IPS-20b (cell line): ENCODE results near the gene NFATC2.

Experiments used
- H3K27ac ChIP-seq: one replicate; pipeline ENCODE4 v1.5.1; 2013; ENCODE audit warnings: low read length
- H3K27me3 ChIP-seq: 2 replicates; pipeline ENCODE4 v1.6.1; 2013; ENCODE audit warnings: mild to moderate bottlenecking, low read length, inconsistent platforms; ENCODE audit not compliant: insufficient read depth
- H3K36me3 ChIP-seq: 2 replicates; pipeline ENCODE4 v1.6.1; 2013; ENCODE audit warnings: low read depth, mild to moderate bottlenecking, inconsistent platforms, low read length, moderate library complexity; ENCODE audit not compliant: insufficient read depth
- H3K4me1 ChIP-seq: 2 replicates; pipeline ENCODE4 v1.6.1; 2013; ENCODE audit warnings: mild to moderate bottlenecking, control low read depth, inconsistent platforms, low read length, moderate library complexity; ENCODE audit not compliant: insufficient read depth
- H3K4me3 ChIP-seq: 2 replicates; pipeline ENCODE4 v1.5.1; 2013; ENCODE audit warnings: mild to moderate bottlenecking, low read length, inconsistent platforms
- H3K9ac ChIP-seq: 2 replicates; pipeline ENCODE4 v1.6.1; 2013; ENCODE audit warnings: low read depth, mild to moderate bottlenecking, inconsistent platforms, low read length, moderate library complexity
- H3K9me3 ChIP-seq: 2 replicates; pipeline ENCODE4 v1.6.1; 2013; ENCODE audit warnings: mild to moderate bottlenecking, low read depth, low read length, inconsistent platforms; ENCODE audit not compliant: insufficient read depth

Gene NFATC2

DNA sequence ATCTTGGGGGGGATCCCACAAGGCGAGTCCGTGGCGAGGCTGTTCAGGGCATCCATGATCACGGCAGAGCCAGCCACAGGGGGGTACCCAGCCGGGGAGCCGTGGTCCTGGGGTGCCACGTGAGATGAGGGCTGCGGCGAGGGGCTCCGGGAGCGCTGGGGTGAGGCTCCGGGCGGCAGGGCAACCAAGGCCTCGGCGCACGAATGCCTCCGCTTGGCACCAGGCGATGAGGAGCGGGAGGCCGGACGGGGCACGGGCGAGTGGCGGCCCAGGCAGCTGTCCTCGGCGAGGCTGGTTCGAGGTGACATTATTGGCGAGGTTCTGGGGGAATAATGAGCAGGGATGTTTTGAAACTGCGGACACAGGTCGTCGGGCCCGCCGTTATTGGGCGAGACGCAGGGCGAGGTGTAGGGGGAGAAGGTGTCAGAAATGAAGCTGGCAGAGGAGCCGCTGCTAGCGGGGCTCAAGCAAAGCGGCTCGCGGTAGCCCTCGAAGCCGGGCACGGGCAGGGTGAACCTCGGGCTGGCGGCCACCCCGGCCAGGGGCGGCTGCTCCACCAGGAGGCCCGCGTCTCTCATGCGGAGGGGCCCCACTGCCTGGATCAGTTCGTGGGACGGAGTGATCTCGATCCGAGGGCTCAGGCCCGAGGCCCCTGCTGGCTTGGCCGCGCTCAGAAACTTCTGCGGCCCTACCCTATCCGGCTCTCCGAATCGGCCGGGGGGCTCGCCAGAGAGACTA lies 19.1 kb downstream of the NFATC2 start:
- Histone ChIP-seq H3K9ac (no peak overlapping the region), H3K27ac (no peak overlapping the region), H3K4me1 (no peaks in the 10 kb centered on the region), H3K9me3 (no peaks in the 10 kb centered on the region), H3K36me3 (no peaks in the 10 kb centered on the region), H3K27me3 (no peaks in the 10 kb centered on the region), H3K4me3 (no peak overlapping the region)

DNA sequence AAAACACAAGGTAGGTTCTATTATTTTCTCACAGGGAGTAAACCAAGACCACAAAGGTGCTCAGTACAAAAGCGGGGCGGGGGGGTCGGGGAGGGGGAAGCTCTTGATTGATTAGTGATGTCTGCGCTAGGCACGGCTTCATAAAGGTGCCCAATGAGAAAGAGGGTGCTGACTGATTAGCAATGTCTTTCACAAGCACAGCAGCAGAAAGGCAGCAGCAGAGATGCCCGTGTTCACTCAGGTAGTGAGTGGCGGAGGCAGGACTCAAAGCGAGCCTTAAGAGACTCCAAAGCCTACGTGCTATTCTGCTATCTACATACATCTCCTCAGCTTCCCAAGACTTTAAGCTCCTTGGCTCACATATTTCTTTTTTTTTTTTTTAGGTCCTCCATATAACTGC lies 20.3 kb downstream of the NFATC2 start:
- no peak overlapping the region for H3K9ac ChIP-seq
- H3K27me3 ChIP-seq, result no peaks in the 10 kb centered on the region
- H3K27ac ChIP-seq, result no peak overlapping the region
- H3K4me1 ChIP-seq, result no peaks in the 10 kb centered on the region
- H3K36me3 ChIP-seq, result no peaks in the 10 kb centered on the region
- no peaks in the 10 kb centered on the region for H3K9me3 ChIP-seq
- no peak overlapping the region for H3K4me3 ChIP-seq

DNA sequence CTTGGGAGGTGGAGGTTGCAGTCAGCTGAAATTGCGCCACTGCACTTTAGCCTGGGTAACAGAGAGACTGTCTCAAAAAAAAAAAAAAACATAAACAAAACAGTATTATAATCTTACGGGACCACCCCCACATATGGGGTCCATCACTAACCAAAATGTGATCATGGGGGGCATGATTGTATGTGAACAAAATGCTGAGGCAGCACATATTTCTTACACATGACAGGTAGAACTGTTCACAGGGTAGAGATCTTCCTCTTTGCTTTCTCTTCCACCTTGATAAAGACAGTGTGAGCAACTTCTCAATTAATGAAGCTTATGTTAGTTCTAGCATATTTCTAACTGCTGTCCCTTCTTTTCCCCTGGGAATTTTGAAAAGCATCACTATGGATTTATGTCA lies 24.7 kb downstream of the NFATC2 start:
- Histone ChIP-seq H3K9ac (no peak overlapping the region), H3K4me1 (no peaks in the 10 kb centered on the region)

DNA sequence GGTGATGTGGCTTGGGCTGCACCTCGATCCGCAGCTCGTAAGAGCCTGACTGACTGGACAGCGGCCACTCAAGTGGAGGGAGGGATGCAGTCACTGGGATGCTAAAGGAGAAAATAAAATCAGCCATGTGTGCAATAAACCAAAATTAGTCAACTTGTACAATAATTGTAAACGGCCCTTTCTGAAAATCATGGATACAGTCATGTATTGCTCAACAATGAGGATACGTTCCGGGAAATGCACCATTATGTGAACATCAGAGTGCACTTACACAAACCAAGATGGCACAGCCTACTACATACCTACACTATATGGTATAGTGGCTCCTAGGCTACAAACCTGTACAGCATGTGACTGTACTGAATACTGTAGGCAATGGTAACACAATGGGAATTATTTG lies 25.7 kb downstream of the NFATC2 start:
- no peaks in the 10 kb centered on the region for H3K9me3 ChIP-seq
- no peaks in the 10 kb centered on the region for H3K36me3 ChIP-seq
- H3K27ac ChIP-seq, result no peak overlapping the region
- no peak overlapping the region for H3K4me3 ChIP-seq
- no peaks in the 10 kb centered on the region for H3K27me3 ChIP-seq
- H3K9ac ChIP-seq, result no peak overlapping the region
- no peaks in the 10 kb centered on the region for H3K4me1 ChIP-seq

More for the DNA sequence above, 24.7 kb downstream of the NFATC2 start:
- Histone ChIP-seq H3K4me3 (no peak overlapping the region), H3K27ac (no peak overlapping the region), H3K36me3 (no peaks in the 10 kb centered on the region), H3K9me3 (no peaks in the 10 kb centered on the region), H3K27me3 (no peaks in the 10 kb centered on the region)

DNA sequence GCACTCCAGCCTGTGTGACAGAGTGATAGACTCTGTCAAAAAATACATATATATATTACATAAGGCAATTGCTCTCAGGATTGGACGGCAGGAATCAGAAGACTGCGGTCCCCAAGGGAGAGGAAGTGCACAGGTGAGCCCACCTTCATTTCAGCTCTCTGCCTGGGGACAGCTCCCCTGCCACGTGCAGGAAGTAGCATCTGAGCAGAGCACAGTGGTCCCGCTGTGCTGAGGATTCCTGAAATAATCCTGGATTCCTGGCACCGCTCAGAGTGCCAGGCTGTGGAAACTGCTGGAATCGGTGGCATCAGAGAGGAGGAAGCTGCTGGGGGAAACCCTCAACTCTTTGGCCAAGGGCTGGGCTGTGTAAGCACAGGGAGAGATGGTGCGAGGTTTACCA lies 27.7 kb downstream of the NFATC2 start:
- Histone ChIP-seq H3K4me1 (no peaks in the 10 kb centered on the region), H3K27me3 (no peaks in the 10 kb centered on the region), H3K9me3 (no peaks in the 10 kb centered on the region), H3K9ac (no peak overlapping the region), H3K4me3 (no peak overlapping the region), H3K27ac (no peak overlapping the region), H3K36me3 (no peaks in the 10 kb centered on the region)

DNA sequence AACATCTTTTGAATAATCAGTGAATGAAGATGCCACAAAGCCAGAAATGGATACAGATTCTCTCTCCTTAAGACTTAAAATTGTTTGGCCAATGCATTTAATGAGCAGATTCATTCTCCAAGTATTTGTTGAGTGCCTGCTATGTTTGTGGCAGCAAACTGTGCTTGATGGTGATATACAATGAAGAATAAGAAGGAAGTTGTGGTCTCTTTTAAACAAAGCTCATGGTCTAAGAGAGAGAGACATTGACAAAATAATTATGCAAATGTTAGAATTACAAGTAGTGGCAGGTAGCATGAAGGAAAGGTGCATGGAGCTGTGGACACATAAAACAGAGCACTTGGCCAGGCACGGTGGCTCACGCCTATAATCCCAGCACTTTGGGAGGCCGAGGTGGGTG lies 28.3 kb downstream of the NFATC2 start:
- H3K9ac ChIP-seq, result no peak overlapping the region

DNA sequence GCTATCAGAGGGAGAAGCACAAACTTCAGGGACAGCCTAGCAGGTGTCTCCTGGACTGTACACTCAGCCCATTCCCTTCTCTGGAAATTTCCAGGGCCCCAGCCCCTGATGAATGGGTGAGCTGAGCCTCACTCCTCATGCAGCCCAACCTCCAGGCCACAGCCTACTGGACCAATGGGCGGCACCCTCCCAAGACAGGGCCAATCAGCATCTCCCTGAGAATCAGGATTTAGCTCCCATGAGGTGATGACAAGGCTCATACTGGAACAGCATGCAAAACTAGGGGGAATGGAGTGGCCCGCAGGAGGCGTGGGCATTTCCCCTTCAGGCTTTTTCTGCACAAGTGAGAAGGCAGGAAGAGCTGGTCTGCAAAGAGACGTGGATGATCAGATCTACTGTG lies 29.0 kb downstream of the NFATC2 start:
- Histone ChIP-seq H3K9ac (no peak overlapping the region), H3K27me3 (no peaks in the 10 kb centered on the region), H3K4me1 (no peaks in the 10 kb centered on the region)

More for the DNA sequence above, 28.3 kb downstream of the NFATC2 start:
- Histone ChIP-seq H3K9me3 (no peaks in the 10 kb centered on the region), H3K36me3 (no peaks in the 10 kb centered on the region), H3K27ac (no peak overlapping the region), H3K4me1 (no peaks in the 10 kb centered on the region), H3K4me3 (no peak overlapping the region), H3K27me3 (no peaks in the 10 kb centered on the region)

DNA sequence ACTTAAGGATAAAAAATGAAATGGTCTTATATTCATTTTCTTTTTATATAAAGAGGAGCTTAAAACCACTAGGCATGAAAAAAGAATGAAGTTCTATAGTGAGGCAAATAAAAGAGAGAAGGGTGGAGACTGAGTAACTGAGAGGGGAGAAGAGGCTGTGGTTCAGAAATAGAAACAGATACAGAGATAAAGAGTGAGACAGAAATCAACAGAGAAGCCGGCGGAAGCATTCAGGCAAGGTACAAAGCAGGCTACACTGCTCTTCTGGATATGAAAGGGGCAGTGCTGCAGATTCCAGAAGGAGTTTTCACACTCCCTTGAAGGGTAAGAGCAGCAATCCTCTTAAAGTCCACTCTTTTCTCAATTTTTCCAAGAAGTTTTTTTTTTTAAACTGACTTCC lies 29.9 kb downstream of the NFATC2 start:
- H3K4me3 ChIP-seq, result no peak overlapping the region
- H3K9ac ChIP-seq, result no peak overlapping the region
- H3K27ac ChIP-seq, result no peak overlapping the region
- no peaks in the 10 kb centered on the region for H3K9me3 ChIP-seq
- H3K27me3 ChIP-seq, result no peaks in the 10 kb centered on the region
- no peaks in the 10 kb centered on the region for H3K36me3 ChIP-seq
- no peaks in the 10 kb centered on the region for H3K4me1 ChIP-seq

More for the DNA sequence above, 29.0 kb downstream of the NFATC2 start:
- Histone ChIP-seq H3K9me3 (no peaks in the 10 kb centered on the region), H3K27ac (no peak overlapping the region), H3K36me3 (no peaks in the 10 kb centered on the region), H3K4me3 (no peak overlapping the region)

DNA sequence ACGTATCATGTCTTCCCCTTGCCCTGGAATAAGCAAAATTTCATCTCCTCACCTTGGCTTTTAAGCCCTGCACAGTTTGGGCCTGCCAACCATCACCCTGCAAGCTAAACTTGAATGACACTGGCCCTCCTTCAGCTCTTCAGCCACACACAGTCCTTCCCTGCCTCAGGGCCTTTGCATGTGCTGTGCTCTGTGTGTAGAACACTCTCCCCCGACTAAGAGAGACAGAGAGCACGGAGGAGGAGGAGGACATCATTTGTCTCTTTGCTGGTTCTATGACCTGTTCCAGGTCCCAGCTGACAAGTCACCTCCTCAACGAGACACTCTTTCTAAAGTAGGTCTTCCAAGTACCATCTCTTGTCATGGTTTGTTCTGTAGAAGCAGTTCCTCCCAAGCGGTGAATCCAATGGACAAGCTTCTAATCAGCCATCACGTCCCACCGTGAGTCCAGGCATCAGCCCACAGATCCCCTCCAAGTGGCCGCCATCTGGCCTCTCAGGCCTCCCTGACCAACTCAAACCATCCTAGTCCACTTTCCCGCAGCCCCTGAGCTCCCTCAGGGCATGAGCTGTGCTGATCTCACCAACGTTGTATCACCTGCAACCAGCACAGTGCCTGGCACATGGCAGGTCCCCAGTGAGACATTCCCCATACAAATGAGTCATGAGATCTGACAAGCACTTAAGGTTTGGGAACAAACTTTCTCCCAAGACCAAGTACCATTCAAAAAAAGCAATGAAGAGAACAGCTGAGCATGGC lies 30.5 kb downstream of the NFATC2 start:
- Histone ChIP-seq H3K36me3 (no peaks in the 10 kb centered on the region), H3K9ac (no peak overlapping the region), H3K27me3 (no peaks in the 10 kb centered on the region), H3K4me1 (no peaks in the 10 kb centered on the region), H3K27ac (no peak overlapping the region), H3K4me3 (no peak overlapping the region), H3K9me3 (no peaks in the 10 kb centered on the region)

DNA sequence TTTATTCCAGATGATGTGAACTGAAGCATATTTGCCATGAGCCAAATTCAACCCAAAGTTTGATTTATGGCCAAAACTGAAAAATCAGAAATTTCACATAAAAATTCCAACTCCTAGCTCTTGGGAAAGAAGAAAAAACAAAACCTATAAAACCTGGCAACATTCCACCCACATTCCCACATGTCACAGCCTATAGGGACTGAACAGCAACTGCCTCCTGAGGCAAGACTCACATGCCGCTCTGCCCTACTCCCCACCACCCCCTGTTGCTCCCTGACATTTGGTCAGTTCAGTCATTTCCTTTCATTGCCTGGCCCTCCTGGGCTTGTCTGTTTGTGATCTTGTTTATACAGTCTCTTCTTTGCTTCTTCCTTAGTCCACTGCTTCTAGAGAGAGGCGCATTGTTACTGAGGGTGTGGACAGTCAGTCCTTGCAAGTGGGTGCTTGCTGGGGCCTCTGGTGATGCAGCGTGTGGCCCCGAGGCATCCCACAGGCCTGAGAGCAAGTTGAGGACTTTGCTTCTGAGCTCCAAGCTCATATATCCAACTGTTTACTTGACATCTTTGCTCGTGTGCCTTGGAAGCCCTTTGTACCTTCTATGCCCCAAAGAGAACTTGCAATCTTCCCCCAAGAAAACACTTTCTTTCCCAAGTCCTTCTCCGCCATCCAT lies 31.4 kb downstream of the NFATC2 start:
- Histone ChIP-seq H3K9ac (no peak overlapping the region), H3K4me1 (no peaks in the 10 kb centered on the region), H3K36me3 (no peaks in the 10 kb centered on the region)

DNA sequence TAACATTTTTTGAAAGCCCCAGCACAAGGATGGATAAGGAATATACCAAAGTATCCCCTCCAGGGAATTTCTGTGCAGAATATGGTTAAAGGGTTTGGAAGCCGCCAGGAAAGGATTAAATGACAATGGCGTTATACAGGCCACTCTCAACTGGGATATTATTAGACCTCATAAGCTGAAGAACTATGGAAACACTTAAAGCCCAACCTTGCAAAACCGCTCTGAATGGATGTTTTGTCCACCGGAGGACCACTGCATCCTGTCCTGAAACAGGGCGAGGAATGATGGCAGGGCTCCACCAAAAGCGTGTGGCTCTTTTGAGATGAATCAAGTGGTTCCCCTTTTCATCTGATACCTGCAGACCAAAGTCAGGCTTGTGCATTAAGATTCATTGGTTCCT lies 32.4 kb downstream of the NFATC2 start:
- no peak overlapping the region for H3K4me3 ChIP-seq
- no peaks in the 10 kb centered on the region for H3K9me3 ChIP-seq
- no peaks in the 10 kb centered on the region for H3K4me1 ChIP-seq
- H3K36me3 ChIP-seq, result no peaks in the 10 kb centered on the region
- H3K27me3 ChIP-seq, result no peaks in the 10 kb centered on the region
- no peak overlapping the region for H3K9ac ChIP-seq
- no peak overlapping the region for H3K27ac ChIP-seq

More for the DNA sequence above, 31.4 kb downstream of the NFATC2 start:
- H3K27me3 ChIP-seq, result no peaks in the 10 kb centered on the region
- no peaks in the 10 kb centered on the region for H3K9me3 ChIP-seq
- no peak overlapping the region for H3K27ac ChIP-seq
- no peak overlapping the region for H3K4me3 ChIP-seq

DNA sequence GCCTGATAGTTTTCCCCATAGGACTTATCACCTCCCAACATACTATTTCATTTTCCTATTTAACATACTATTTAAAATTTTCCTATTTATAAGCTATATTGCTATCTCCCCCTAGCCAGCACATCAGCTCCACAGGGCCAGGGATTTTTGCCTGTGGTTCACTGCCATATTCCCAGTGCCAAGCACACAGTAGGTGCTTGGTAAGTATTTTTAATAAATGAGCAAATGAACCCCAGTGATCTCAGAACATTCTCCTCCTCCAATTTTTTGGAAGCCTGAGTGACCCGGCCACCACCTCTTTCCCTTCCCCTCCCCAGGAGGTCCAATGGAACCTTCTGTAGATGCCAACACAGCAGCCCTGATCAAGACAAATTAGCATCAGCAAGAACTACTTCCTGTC lies 33.3 kb downstream of the NFATC2 start:
- no peaks in the 10 kb centered on the region for H3K36me3 ChIP-seq
- no peak overlapping the region for H3K9ac ChIP-seq
- H3K4me3 ChIP-seq, result no peak overlapping the region
- H3K27ac ChIP-seq, result no peak overlapping the region
- no peaks in the 10 kb centered on the region for H3K9me3 ChIP-seq
- H3K27me3 ChIP-seq, result no peaks in the 10 kb centered on the region
- no peaks in the 10 kb centered on the region for H3K4me1 ChIP-seq
